ENCODE results near the gene TUBGCP6.

Gene TUBGCP6

DNA sequence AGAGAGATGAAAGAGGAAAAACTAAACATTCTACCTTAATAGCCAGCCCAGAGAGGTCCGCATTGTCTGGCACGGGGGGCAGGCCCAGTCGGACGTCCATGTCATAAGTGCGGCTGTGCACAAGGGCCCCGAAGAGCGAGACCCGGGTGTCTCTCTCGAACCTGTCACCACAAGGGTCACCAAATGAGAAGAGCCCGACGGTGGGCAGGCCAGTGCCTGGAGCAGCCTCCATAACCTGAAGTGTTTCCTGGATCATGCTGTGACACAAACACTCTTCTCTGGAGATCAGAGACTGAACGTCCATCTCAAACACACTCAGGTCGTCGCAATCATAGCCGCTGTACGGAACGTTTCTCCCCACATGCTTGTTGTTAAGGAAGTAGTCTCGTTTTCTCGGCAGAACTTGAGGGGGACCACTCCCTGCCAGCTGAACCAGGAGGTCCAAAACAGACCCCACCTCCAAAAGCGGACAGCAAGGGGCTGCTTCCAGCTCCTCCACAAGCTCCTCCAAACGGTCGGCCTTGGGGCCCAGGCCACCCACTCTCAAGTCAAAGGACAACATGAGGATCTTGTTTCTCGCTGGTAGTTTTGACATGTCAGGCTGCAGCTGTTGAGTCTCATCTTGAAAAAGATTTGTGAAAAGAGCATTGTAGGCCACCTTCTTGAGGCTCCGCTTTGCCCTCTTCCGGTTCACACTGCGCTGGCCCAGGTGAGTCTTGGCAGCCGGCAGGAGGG lies 971 bp downstream of the TUBGCP6 start:
- Mint-ChIP-seq H3K27me3 (ENCODE audit: low read depth, poor library complexity) (peaks cover 4% of the 10 kb centered on the region), H3K36me3 (ENCODE audit: low read depth) (no peaks in the 10 kb centered on the region), H3K4me3 (peak overlapping the region; percentile 96), H3K9me3 (no peaks in the 10 kb centered on the region), H3K27ac (peak overlapping the region; percentile 99), H3K4me1 (peaks cover 55% of the 10 kb centered on the region)
- DNase-seq = no peak
- TF ChIP-seq, protein P1, sequence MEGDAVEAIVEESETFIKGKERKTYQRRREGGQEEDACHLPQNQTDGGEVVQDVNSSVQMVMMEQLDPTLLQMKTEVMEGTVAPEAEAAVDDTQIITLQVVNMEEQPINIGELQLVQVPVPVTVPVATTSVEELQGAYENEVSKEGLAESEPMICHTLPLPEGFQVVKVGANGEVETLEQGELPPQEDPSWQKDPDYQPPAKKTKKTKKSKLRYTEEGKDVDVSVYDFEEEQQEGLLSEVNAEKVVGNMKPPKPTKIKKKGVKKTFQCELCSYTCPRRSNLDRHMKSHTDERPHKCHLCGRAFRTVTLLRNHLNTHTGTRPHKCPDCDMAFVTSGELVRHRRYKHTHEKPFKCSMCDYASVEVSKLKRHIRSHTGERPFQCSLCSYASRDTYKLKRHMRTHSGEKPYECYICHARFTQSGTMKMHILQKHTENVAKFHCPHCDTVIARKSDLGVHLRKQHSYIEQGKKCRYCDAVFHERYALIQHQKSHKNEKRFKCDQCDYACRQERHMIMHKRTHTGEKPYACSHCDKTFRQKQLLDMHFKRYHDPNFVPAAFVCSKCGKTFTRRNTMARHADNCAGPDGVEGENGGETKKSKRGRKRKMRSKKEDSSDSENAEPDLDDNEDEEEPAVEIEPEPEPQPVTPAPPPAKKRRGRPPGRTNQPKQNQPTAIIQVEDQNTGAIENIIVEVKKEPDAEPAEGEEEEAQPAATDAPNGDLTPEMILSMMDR (IDR thresholded peaks at IDR 0.05) = no peak

DNA sequence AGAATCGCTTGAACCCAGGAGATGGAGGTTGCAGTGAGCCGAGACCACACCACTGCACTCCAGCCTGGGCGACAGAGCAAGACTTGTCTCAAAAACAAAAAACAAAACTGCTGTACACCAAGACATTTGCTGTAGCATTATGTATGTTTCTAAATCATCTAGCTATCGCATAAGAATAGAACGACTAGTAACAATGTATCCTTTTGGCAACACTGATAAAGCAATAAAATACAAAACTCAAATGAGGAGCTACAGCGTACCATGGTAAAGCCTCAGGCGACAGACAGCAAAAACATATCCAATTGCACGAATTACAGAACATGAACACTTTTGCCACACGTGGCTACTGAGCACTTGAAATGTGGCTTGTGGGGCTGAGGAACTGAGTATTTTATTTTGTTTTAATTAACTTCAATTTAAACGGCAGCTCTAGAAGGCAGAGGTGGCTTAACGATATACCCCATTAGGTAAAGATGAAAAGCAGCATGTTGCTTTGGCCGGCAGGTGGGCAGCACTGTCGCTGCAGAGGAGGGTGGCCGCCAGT lies 2.3 kb downstream of the TUBGCP6 start:
- DNase-seq = no peak
- Mint-ChIP-seq H3K9me3 (no peaks in the 10 kb centered on the region), H3K27ac (no peak overlapping the region), H3K27me3 (ENCODE audit: low read depth, poor library complexity) (peaks cover 7% of the 10 kb centered on the region), H3K4me1 (peaks cover 49% of the 10 kb centered on the region), H3K36me3 (ENCODE audit: low read depth) (peaks cover 7% of the 10 kb centered on the region), H3K4me3 (peak overlapping the region; percentile 96)
- TF ChIP-seq, protein P1 (IDR thresholded peaks at IDR 0.05) = no peak

DNA sequence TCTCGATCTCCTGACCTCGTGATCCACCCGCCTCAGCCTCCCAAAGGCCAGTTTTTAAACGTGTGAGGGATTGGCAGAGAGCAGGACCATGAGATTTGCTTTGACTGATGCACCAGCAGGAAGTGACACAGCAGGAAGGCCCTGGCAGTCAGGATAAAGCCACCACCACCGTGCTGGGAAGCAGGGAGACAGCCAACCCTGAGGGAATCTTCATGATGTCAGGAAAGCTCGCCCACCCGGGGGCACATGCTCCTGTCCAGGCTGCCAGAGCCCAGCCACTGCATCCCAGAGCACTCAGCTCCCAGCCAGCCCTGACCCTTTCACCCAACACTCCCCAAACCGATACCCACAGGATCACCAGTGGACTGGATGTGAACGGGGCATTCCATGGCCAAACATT lies 6.1 kb downstream of the TUBGCP6 start:
- no peaks in the 10 kb centered on the region for H3K9me3 Mint-ChIP-seq
- H3K4me1 Mint-ChIP-seq = peaks cover 29% of the 10 kb centered on the region
- peaks cover 14% of the 10 kb centered on the region for H3K27me3 Mint-ChIP-seq (ENCODE audit: low read depth, poor library complexity)
- DNase-seq = no peak
- H3K36me3 Mint-ChIP-seq (ENCODE audit: low read depth) = peaks cover 24% of the 10 kb centered on the region
- H3K27ac Mint-ChIP-seq = no peak overlapping the region
- TF ChIP-seq, protein P1 (IDR thresholded peaks at IDR 0.05) = no peak
- no peak overlapping the region for H3K4me3 Mint-ChIP-seq

DNA sequence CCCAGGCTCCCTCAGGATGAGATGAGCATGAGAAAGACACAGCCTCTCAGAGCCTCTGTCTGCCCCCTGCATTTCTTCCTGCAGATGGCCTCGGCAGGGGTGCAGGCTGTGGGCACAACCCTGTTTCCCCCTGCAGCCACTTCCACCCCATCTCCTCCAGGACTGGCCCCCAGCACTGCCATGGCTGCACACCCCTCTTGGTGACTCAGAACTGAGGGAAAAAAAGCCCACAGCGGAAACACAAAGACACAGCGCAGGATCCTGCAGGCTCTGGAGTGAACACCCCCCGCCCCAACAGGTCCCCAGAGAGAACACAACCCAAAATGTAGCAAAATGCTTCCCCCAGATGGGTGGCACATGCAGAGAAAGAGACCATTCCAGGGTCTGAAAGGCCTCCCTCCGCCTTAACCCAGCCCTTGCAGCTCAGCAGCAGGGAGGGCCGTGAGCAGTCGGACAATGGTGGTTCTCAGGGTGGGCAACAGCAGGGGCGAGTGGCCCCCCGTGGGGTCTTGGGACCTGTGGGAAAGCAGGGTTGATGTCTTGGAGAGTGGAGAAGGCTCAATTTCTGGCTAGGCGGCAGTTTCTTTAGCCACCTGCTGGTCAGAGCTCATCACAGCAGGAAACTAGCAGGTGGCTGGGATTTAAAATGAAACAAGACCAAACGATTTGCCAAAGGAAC lies 8.0 kb downstream of the TUBGCP6 start:
- peak; percentile 31 for DNase-seq
- no peak overlapping the region for H3K27ac Mint-ChIP-seq
- H3K4me1 Mint-ChIP-seq = peaks cover 11% of the 10 kb centered on the region
- peaks cover 12% of the 10 kb centered on the region for H3K27me3 Mint-ChIP-seq (ENCODE audit: low read depth, poor library complexity)
- H3K36me3 Mint-ChIP-seq (ENCODE audit: low read depth) = peaks cover 29% of the 10 kb centered on the region
- no peaks in the 10 kb centered on the region for H3K9me3 Mint-ChIP-seq
- TF ChIP-seq, protein P1 (IDR thresholded peaks at IDR 0.05) = peak; percentile 48
- H3K4me3 Mint-ChIP-seq = no peak overlapping the region

DNA sequence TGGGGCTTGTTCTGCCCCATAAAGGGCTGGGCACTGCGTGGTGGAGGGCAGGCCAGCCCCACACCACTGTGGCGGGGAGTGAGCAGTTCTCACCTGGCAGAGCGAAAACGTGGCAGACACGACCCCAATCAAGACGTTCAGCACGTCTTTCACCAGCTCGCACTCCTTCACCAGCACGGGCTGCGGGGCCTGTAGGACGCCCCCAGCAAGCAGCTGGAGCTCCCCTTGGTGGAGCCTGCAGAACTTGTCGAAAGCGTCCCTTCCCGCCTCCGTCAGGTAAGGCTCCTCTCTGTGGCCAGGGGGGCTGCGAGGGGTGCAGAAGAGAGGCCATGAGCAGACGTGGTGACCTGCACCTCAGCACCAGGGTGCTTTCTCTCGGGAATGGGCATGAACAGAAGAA lies 11.6 kb downstream of the TUBGCP6 start:
- Mint-ChIP-seq H3K4me3 (no peak overlapping the region), H3K4me1 (no peaks in the 10 kb centered on the region), H3K27me3 (ENCODE audit: low read depth, poor library complexity) (peaks cover 13% of the 10 kb centered on the region), H3K9me3 (no peaks in the 10 kb centered on the region), H3K27ac (no peak overlapping the region), H3K36me3 (ENCODE audit: low read depth) (peaks cover 34% of the 10 kb centered on the region)
- TF ChIP-seq, protein P1 (IDR thresholded peaks at IDR 0.05) = no peak
- DNase-seq = no peak

Data from nephron progenitor cell (in vitro differentiated cells).